Measurements from ENCODE around the gene SLC35E2B. TPM values are rescaled to one million over a fixed set of nuclear protein-coding genes. Genes with fewer than 3 reads are reported as not detected.
"Not testable (repeated sequence)": the region's sequence is repeated elsewhere in the genome, so short reads cannot be mapped to it uniquely, and the experiment has no call there.

SLC35E2B gene
- total and polyA plus RNA-seq, 2 donors (not counting 1 experiment from before 2014, with no cell fraction given), result 17.5 to 55.8 TPM

DNA sequence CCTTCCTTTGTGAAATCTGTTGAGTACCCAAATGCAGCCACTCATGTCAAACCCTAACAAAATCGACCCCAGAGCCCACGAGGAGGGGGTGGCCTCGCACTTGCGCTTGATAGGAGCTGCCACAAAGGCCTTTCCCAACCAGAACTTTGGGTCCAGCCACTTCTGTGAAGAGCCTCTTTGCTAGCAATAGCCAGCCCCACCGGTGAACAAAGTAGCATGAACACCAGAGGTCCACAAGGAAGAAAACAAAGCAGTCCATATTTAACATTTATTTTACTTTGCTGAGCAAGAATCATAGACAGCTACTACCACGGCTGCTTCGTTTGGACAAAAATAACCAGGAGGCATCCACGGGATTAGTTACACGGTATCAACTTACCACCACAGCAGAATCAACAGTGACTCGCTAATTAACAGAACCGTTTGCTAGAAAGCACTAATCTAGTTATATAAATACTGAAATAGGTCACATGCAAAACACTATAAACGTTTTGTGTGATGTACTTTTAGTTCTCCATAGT, 34.6 kb upstream of the SLC35E2B start:
- not testable (repeated sequence) for H3K4me3 ChIP-seq (replicated peaks in 1 of 4; ENCODE audit: control extremely low read depth in 1 of 4, insufficient read depth in 1 of 4, low read depth in 3 of 4, low read length in 4 of 4); DNase-seq (ENCODE audit: low read depth in 2 of 2); H3K4me2 ChIP-seq (ENCODE audit: extremely low read depth, insufficient read depth, low read length); H3K9ac ChIP-seq (ENCODE audit: insufficient read depth, low read length); H3K27ac ChIP-seq (ENCODE audit: insufficient read depth, low read length); H3K79me2 ChIP-seq (ENCODE audit: control insufficient read depth, insufficient read depth, low read length); H2AFZ ChIP-seq (ENCODE audit: low read length); H3K27me3 ChIP-seq (ENCODE audit: control insufficient read depth, insufficient read depth, low read length); H3K9me3 ChIP-seq (ENCODE audit: control insufficient read depth, insufficient read depth, low read depth, low read length); H3K4me1 ChIP-seq (ENCODE audit: control insufficient read depth, extremely low read depth, insufficient read depth, low read length); H3K36me3 ChIP-seq (ENCODE audit: control insufficient read depth, insufficient read depth, low read length); H4K20me1 ChIP-seq (ENCODE audit: control insufficient read depth, extremely low read depth, insufficient read depth, low read length)

DNA sequence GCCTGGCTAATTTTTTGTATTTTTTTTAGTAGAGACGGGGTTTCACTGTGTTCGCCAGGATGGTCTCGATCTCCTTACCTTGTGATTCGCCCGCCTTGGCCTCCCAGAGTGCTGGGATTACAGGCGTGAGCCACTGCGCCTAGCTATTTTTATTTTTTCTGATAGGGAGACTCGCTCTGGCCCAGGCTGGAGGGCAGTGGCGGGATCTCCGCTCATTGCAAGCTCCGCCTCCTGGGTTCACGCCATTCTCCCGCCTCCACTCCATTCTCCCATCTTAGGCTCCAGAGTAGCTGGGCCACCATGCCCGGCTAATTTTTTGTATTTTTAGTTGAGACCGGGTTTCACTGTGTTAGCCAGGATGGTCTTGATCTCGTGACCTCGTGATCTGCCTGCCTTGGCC, 33.5 kb upstream of the SLC35E2B start:
- H2AFZ ChIP-seq (ENCODE audit: low read length); H3K27ac ChIP-seq (ENCODE audit: insufficient read depth, low read length); H3K4me2 ChIP-seq (ENCODE audit: extremely low read depth, insufficient read depth, low read length); H3K4me3 ChIP-seq (replicated peaks in 1 of 4; ENCODE audit: control extremely low read depth in 1 of 4, insufficient read depth in 1 of 4, low read depth in 3 of 4, low read length in 4 of 4); H3K36me3 ChIP-seq (ENCODE audit: control insufficient read depth, insufficient read depth, low read length); H3K9me3 ChIP-seq (ENCODE audit: control insufficient read depth, insufficient read depth, low read depth, low read length); DNase-seq (ENCODE audit: low read depth in 2 of 2); H3K9ac ChIP-seq (ENCODE audit: insufficient read depth, low read length); H3K27me3 ChIP-seq (ENCODE audit: control insufficient read depth, insufficient read depth, low read length); H4K20me1 ChIP-seq (ENCODE audit: control insufficient read depth, extremely low read depth, insufficient read depth, low read length); H3K4me1 ChIP-seq (ENCODE audit: control insufficient read depth, extremely low read depth, insufficient read depth, low read length); H3K79me2 ChIP-seq (ENCODE audit: control insufficient read depth, insufficient read depth, low read length): not testable (repeated sequence)

GRCh38 chr1:1724035-1724864, 31.7 kb upstream of the SLC35E2B start, which contains the start of gene CDK11A:
Gene CDK11A, minus strand, starts transcription at chr1:1724357. Its CDS starts 1,539 bp downstream, at chr1:1722818.
- Histone ChIP-seq H3K9ac (ENCODE audit: insufficient read depth, low read length) (peak within 1 kb of the TSS; percentile 78), H3K27ac (ENCODE audit: insufficient read depth, low read length) (peak within 1 kb of the TSS; percentile 87), H3K4me2 (ENCODE audit: extremely low read depth, insufficient read depth, low read length) (peak within 1 kb of the TSS; percentile 64), H3K4me3 (replicated peaks in 1 of 4; ENCODE audit: control extremely low read depth in 1 of 4, insufficient read depth in 1 of 4, low read depth in 3 of 4, low read length in 4 of 4) (peak within 1 kb of the TSS; percentile 50 to 70 (median 58))
- DNase-seq (ENCODE audit: low read depth in 2 of 2), result peak; percentile 100
- H3K9me3 ChIP-seq (ENCODE audit: control insufficient read depth, insufficient read depth, low read depth, low read length); H3K79me2 ChIP-seq (ENCODE audit: control insufficient read depth, insufficient read depth, low read length); H4K20me1 ChIP-seq (ENCODE audit: control insufficient read depth, extremely low read depth, insufficient read depth, low read length); H2AFZ ChIP-seq (ENCODE audit: low read length); H3K4me1 ChIP-seq (ENCODE audit: control insufficient read depth, extremely low read depth, insufficient read depth, low read length); H3K36me3 ChIP-seq (ENCODE audit: control insufficient read depth, insufficient read depth, low read length); H3K27me3 ChIP-seq (ENCODE audit: control insufficient read depth, insufficient read depth, low read length): not testable (repeated sequence)

DNA sequence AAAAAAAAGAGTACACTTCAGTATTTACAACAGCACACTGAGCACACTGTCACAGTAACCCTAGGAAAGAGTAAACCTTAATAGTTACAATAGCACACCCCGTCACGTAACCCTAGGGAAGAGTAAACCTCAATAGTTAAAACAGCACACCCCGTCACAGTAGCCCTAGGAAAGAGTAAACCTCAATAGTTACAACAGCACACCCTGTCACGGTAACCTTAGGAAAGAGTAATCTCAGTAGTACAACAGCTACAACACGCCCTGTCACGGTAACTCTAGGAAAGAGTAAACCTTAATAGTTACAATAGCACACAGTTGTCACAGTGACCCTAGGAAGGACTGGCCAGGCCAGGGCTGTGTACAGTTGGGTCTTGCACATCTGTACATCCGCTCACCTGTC, 28.6 kb upstream of the SLC35E2B start:
- DNase-seq (ENCODE audit: low read depth in 2 of 2), result no peak
- peaks cover 7% of the 10 kb centered on the region for H3K36me3 ChIP-seq (ENCODE audit: control insufficient read depth, insufficient read depth, low read length)

GRCh38 chr1:1715109-1715883, 22.7 kb upstream of the SLC35E2B start:
- not testable (repeated sequence) for H3K27ac ChIP-seq (ENCODE audit: insufficient read depth, low read length); H3K27me3 ChIP-seq (ENCODE audit: control insufficient read depth, insufficient read depth, low read length); H2AFZ ChIP-seq (ENCODE audit: low read length); H3K36me3 ChIP-seq (ENCODE audit: control insufficient read depth, insufficient read depth, low read length); H3K9me3 ChIP-seq (ENCODE audit: control insufficient read depth, insufficient read depth, low read depth, low read length); DNase-seq (ENCODE audit: low read depth in 2 of 2); H3K79me2 ChIP-seq (ENCODE audit: control insufficient read depth, insufficient read depth, low read length); H4K20me1 ChIP-seq (ENCODE audit: control insufficient read depth, extremely low read depth, insufficient read depth, low read length); H3K9ac ChIP-seq (ENCODE audit: insufficient read depth, low read length); H3K4me3 ChIP-seq (replicated peaks in 1 of 4; ENCODE audit: control extremely low read depth in 1 of 4, insufficient read depth in 1 of 4, low read depth in 3 of 4, low read length in 4 of 4); H3K4me1 ChIP-seq (ENCODE audit: control insufficient read depth, extremely low read depth, insufficient read depth, low read length); H3K4me2 ChIP-seq (ENCODE audit: extremely low read depth, insufficient read depth, low read length)

More for the DNA sequence above, 28.6 kb upstream of the SLC35E2B start:
- no peaks in the 10 kb centered on the region for H3K27me3 ChIP-seq (ENCODE audit: control insufficient read depth, insufficient read depth, low read length)
- H3K9me3 ChIP-seq (ENCODE audit: control insufficient read depth, insufficient read depth, low read depth, low read length), result no peaks in the 10 kb centered on the region
- no peak overlapping the region for H3K4me2 ChIP-seq (ENCODE audit: extremely low read depth, insufficient read depth, low read length)
- no peak overlapping the region for H3K9ac ChIP-seq (ENCODE audit: insufficient read depth, low read length)
- TF ChIP-seq EZH2 (IDR thresholded peaks at IDR 0.05; ENCODE audit: low read length, missing control alignments) (no peak), CTCF (conservative IDR thresholded peaks at IDR 0.05 in 1 of 2, IDR thresholded peaks at IDR 0.05 in 1 of 2; ENCODE audit: low read depth in 1 of 2, low read length in 2 of 2) (no peak)
- H2AFZ ChIP-seq (ENCODE audit: low read length), result no peak overlapping the region
- no peaks in the 10 kb centered on the region for H3K4me1 ChIP-seq (ENCODE audit: control insufficient read depth, extremely low read depth, insufficient read depth, low read length)
- peaks cover 9% of the 10 kb centered on the region for H3K79me2 ChIP-seq (ENCODE audit: control insufficient read depth, insufficient read depth, low read length)
- H4K20me1 ChIP-seq (ENCODE audit: control insufficient read depth, extremely low read depth, insufficient read depth, low read length), result no peaks in the 10 kb centered on the region
- no peak overlapping the region for H3K4me3 ChIP-seq (replicated peaks in 1 of 4; ENCODE audit: control extremely low read depth in 1 of 4, insufficient read depth in 1 of 4, low read depth in 3 of 4, low read length in 4 of 4)
- H3K27ac ChIP-seq (ENCODE audit: insufficient read depth, low read length), result no peak overlapping the region
